ENCODE measurements around the gene TRIO. TPM values are rescaled to one million over a fixed set of nuclear protein-coding genes. Genes with fewer than 3 reads are reported as not detected.

TRIO gene
- total RNA-seq, 1 experiment from 2014 or later = 136 TPM

DNA sequence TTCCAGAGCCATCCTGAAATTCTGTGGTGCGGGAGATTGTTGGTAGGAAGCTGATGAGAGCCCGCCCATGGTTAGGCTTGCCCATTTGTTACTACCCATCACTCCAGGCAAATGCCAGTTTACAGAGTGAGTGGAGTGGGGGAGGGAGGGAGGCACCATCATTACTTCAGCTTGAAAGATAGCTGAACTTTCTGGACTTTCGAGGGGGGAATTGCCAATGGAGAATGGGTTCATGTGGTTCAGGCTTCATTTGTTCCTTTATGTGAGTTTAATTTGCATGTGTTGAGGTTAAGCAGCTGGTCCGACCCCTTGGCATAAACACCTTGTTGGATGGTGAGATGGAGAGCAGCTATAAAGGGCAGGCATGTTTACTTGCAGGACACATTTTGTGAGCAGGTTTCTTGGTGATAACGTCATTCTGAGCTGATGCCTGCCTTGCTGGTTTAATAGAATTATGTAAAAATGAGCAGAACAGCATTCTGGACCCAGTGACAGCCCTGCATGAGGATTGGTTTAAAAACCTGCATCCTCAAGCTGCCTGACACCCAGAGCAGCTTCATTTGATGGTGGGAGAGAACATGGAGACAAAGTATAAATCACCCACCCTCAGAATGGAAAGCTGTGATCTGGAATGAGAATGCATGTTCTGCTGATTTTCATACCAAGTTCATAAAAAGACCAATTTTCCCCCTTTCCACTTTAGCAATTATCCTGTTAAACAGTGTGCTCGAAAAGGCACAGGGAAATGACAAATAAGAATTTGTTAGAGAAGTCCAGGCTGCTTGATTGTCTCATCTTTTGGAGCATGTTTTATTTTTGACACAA is 106.3 kb downstream of the TRIO start:
- CTCF ChIA-PET = interaction anchor here (0.6 kb wide), 1 partner anchor 91 kb away, joined by 3 read pairs; no protein-coding TSS in a partner anchor
- H3K27ac Mint-ChIP-seq (ENCODE audit: low read depth, unreplicated experiment) = no peak overlapping the region
- H3K36me3 Mint-ChIP-seq (ENCODE audit: insufficient read depth, unreplicated experiment) = peaks cover 4% of the 10 kb centered on the region
- no peaks in the 10 kb centered on the region for H3K27me3 Mint-ChIP-seq (ENCODE audit: insufficient read depth, unreplicated experiment)
- no TSS peak for BruUV-seq (replicated peaks)
- peaks cover 14% of the 10 kb centered on the region for H3K4me1 Mint-ChIP-seq (ENCODE audit: insufficient read depth, unreplicated experiment)
- POLR2A ChIA-PET = interaction anchor here (0.6 to 1.5 kb wide), 4 partner anchors 11 to 64 kb away, joined by 3 to 6 read pairs (median 4); no protein-coding TSS in a partner anchor
- H3K4me3 Mint-ChIP-seq (ENCODE audit: unreplicated experiment) = no peak overlapping the region
- DNase-seq (ENCODE audit: unreplicated experiment) = no peak
- intact Hi-C loops (cut with micrococcal nuclease) = no loop called here
- TF ChIP-seq CTCF (IDR thresholded peaks at IDR 0.05; ENCODE audit: unreplicated experiment) = no peak
- no peaks in the 10 kb centered on the region for H3K9me3 Mint-ChIP-seq (ENCODE audit: unreplicated experiment)

DNA sequence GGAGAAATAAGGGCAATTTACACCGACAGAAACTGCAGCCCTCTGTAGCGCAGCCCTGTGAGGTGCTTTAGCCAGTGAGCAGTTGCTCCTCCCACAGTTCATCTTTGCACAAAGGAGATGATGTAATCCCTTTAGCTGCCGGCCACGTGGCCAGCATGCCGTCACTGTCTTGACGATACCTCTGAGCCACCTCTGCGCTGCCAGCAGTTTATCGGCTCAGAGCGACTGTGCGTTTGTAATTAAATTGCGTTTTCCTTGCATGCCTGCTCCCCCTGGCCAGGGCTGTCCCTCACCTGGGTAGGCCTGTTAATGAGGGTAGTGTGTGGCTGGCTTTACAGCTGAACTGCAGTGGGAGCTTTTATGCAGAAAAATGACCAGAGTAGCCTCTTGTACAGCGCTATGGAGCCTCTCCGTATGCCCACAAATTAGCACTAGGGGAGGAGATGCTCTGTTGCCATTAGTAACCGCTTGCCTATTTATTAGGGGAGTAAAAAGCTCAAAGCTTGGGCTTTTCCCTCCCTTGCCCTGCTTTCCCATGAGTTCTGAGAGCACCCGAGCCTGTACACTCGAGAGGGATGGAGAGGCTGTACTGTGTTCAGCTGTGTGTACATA is 107.0 kb downstream of the TRIO start:
- no peak for DNase-seq (ENCODE audit: unreplicated experiment)

GRCh38 chr5:14250748-14251701 is 107.9 kb downstream of the TRIO start:
- H3K36me3 Mint-ChIP-seq (ENCODE audit: insufficient read depth, unreplicated experiment) = peaks cover 4% of the 10 kb centered on the region
- no peaks in the 10 kb centered on the region for H3K27me3 Mint-ChIP-seq (ENCODE audit: insufficient read depth, unreplicated experiment)
- peaks cover 14% of the 10 kb centered on the region for H3K4me1 Mint-ChIP-seq (ENCODE audit: insufficient read depth, unreplicated experiment)
- H3K9me3 Mint-ChIP-seq (ENCODE audit: unreplicated experiment) = no peaks in the 10 kb centered on the region
- TF ChIP-seq CTCF (IDR thresholded peaks at IDR 0.05; ENCODE audit: unreplicated experiment) = no peak
- BruUV-seq (replicated peaks) = no TSS peak
- CTCF ChIA-PET = interaction anchor here (0.7 kb wide), 1 partner anchor 19 kb away, joined by 4 read pairs; no protein-coding TSS in a partner anchor
- no peak for DNase-seq (ENCODE audit: unreplicated experiment)
- no peak overlapping the region for H3K4me3 Mint-ChIP-seq (ENCODE audit: unreplicated experiment)
- POLR2A ChIA-PET = interaction anchor here (0.8 to 0.9 kb wide), 2 partner anchors 9 to 12 kb away, joined by 3 to 4 read pairs; no protein-coding TSS in a partner anchor
- peak overlapping the region; percentile 16 for H3K27ac Mint-ChIP-seq (ENCODE audit: low read depth, unreplicated experiment)
- intact Hi-C loops (cut with micrococcal nuclease) = no loop called here

More for the DNA sequence above, 107.0 kb downstream of the TRIO start:
- no peak overlapping the region for H3K27ac Mint-ChIP-seq (ENCODE audit: low read depth, unreplicated experiment)
- intact Hi-C loops (cut with micrococcal nuclease) = no loop called here
- TF ChIP-seq CTCF (IDR thresholded peaks at IDR 0.05; ENCODE audit: unreplicated experiment) = no peak
- H3K9me3 Mint-ChIP-seq (ENCODE audit: unreplicated experiment) = no peaks in the 10 kb centered on the region
- no peak overlapping the region for H3K4me3 Mint-ChIP-seq (ENCODE audit: unreplicated experiment)
- CTCF ChIA-PET = interaction anchor here (0.6 to 0.7 kb wide), 2 partner anchors 20 to 92 kb away, joined by 3 to 4 read pairs; no protein-coding TSS in a partner anchor
- POLR2A ChIA-PET = interaction anchor here (0.6 to 1.5 kb wide), 4 partner anchors 10 to 65 kb away, joined by 4 to 6 read pairs (median 4); no protein-coding TSS in a partner anchor
- no peaks in the 10 kb centered on the region for H3K27me3 Mint-ChIP-seq (ENCODE audit: insufficient read depth, unreplicated experiment)
- peaks cover 14% of the 10 kb centered on the region for H3K4me1 Mint-ChIP-seq (ENCODE audit: insufficient read depth, unreplicated experiment)
- BruUV-seq (replicated peaks) = no TSS peak
- peaks cover 1% of the 10 kb centered on the region for H3K36me3 Mint-ChIP-seq (ENCODE audit: insufficient read depth, unreplicated experiment)

Measured in MCF 10A (cell line).